ENCODE data around the gene LRRN2. TPM values are rescaled to one million over a fixed set of nuclear protein-coding genes. Genes with fewer than 3 reads are reported as not detected.

LRRN2 gene
- total RNA-seq, 1 experiment from 2014 or later: not detected

GRCh38 chr1:204579681-204580080 lies 105.9 kb downstream of the LRRN2 start:
- no peak for DNase-seq
- no peak for TF ChIP-seq CTCF (IDR thresholded peaks at IDR 0.05; ENCODE audit: insufficient read depth in 1 of 2, low read depth in 1 of 2, low read length in 1 of 2, severe bottlenecking in 1 of 2, unreplicated experiment in 1 of 2)
- Mint-ChIP-seq H3K36me3 (ENCODE audit: insufficient read depth, unreplicated experiment) (no peaks in the 10 kb centered on the region), H3K9me3 (ENCODE audit: unreplicated experiment) (no peaks in the 10 kb centered on the region), H3K27ac (ENCODE audit: unreplicated experiment) (no peak overlapping the region), H3K4me3 (ENCODE audit: unreplicated experiment) (no peak overlapping the region), H3K27me3 (ENCODE audit: insufficient read depth, unreplicated experiment) (no peaks in the 10 kb centered on the region), H3K4me1 (ENCODE audit: low read depth, unreplicated experiment) (no peaks in the 10 kb centered on the region)
- H3K4me3 ChIP-seq (ENCODE audit: low read depth, low read length): no peak overlapping the region
- intact Hi-C loops (cut with micrococcal nuclease; ENCODE audit: unreplicated experiment): no loop called here
- ChIA-PET POLR2A (no interaction called here), CTCF (no interaction called here)
- H3K36me3 ChIP-seq (ENCODE audit: control insufficient read depth, insufficient read depth, low read length): no peaks in the 10 kb centered on the region
- H3K4me1 ChIP-seq: 0 out of 2 replicates have a peak, but pooled peaks cover 6% of the 10 kb centered on the region
- no peaks in the 10 kb centered on the region for H3K9me3 ChIP-seq
- no peaks in the 10 kb centered on the region for H3K27me3 ChIP-seq (replicated peaks; ENCODE audit: control insufficient read depth, insufficient read depth, low read length)
- no TSS peak for BruUV-seq (replicated peaks)

- no TSS peak for BruUV-seq (replicated peaks)
- TF ChIP-seq CTCF (IDR thresholded peaks at IDR 0.05; ENCODE audit: insufficient read depth in 1 of 2, low read depth in 1 of 2, low read length in 1 of 2, severe bottlenecking in 1 of 2, unreplicated experiment in 1 of 2): no peak
- Mint-ChIP-seq H3K4me1 (ENCODE audit: low read depth, unreplicated experiment) (peaks cover 3% of the 10 kb centered on the region), H3K4me3 (ENCODE audit: unreplicated experiment) (no peak overlapping the region), H3K27ac (ENCODE audit: unreplicated experiment) (no peak overlapping the region), H3K36me3 (ENCODE audit: insufficient read depth, unreplicated experiment) (no peaks in the 10 kb centered on the region), H3K9me3 (ENCODE audit: unreplicated experiment) (no peaks in the 10 kb centered on the region), H3K27me3 (ENCODE audit: insufficient read depth, unreplicated experiment) (no peaks in the 10 kb centered on the region)
- Histone ChIP-seq H3K27me3 (replicated peaks; ENCODE audit: control insufficient read depth, insufficient read depth, low read length) (no peaks in the 10 kb centered on the region), H3K9me3 (no peaks in the 10 kb centered on the region), H3K36me3 (ENCODE audit: control insufficient read depth, insufficient read depth, low read length) (no peaks in the 10 kb centered on the region), H3K4me1 (peaks cover 10% of the 10 kb centered on the region; the same call in 1 of the 2 replicates), H3K4me3 (ENCODE audit: low read depth, low read length) (no peak overlapping the region)
- ChIA-PET POLR2A (no interaction called here), CTCF (no interaction called here)
- intact Hi-C loops (cut with micrococcal nuclease; ENCODE audit: unreplicated experiment): no loop called here
- no peak for DNase-seq
Observed at GRCh38 chr1:204578867-204579664, 106.5 kb downstream of the LRRN2 start.

- no peaks in the 10 kb centered on the region for H3K36me3 ChIP-seq (ENCODE audit: control insufficient read depth, insufficient read depth, low read length)
- intact Hi-C loops (cut with micrococcal nuclease; ENCODE audit: unreplicated experiment): no loop called here
- H3K9me3 ChIP-seq: no peaks in the 10 kb centered on the region
- Mint-ChIP-seq H3K27ac (ENCODE audit: unreplicated experiment) (no peak overlapping the region), H3K36me3 (ENCODE audit: insufficient read depth, unreplicated experiment) (no peaks in the 10 kb centered on the region), H3K9me3 (ENCODE audit: unreplicated experiment) (no peaks in the 10 kb centered on the region), H3K4me1 (ENCODE audit: low read depth, unreplicated experiment) (peaks cover 14% of the 10 kb centered on the region), H3K27me3 (ENCODE audit: insufficient read depth, unreplicated experiment) (no peaks in the 10 kb centered on the region), H3K4me3 (ENCODE audit: unreplicated experiment) (no peak overlapping the region)
- H3K27me3 ChIP-seq (replicated peaks; ENCODE audit: control insufficient read depth, insufficient read depth, low read length): no peaks in the 10 kb centered on the region
- no peak for TF ChIP-seq CTCF (IDR thresholded peaks at IDR 0.05; ENCODE audit: insufficient read depth in 1 of 2, low read depth in 1 of 2, low read length in 1 of 2, severe bottlenecking in 1 of 2, unreplicated experiment in 1 of 2)
- no peak overlapping the region for H3K4me3 ChIP-seq (ENCODE audit: low read depth, low read length)
- CTCF ChIA-PET: no interaction called here
- BruUV-seq (replicated peaks): no TSS peak
- POLR2A ChIA-PET: no interaction called here
- peaks cover 21% of the 10 kb centered on the region for H3K4me1 ChIP-seq
- no peak for DNase-seq
Observed at GRCh38 chr1:204577794-204578478, 107.6 kb downstream of the LRRN2 start.

All from Caco-2 (cell line).